GM19035 (cell line): Measurements from ENCODE around the gene OPCML.

Experiments
- ATAC-seq: cut with Tn5 transposase; IDR thresholded peaks from one replicate; pipeline ENCODE4 v1.9.1; 2021; ENCODE audit not compliant: unreplicated experiment

The OPCML gene

GRCh38 chr11:132961453-132961852, 570.8 kb downstream of the OPCML start:
- ATAC-seq: no peak

GRCh38 chr11:132960273-132961078, 571.8 kb downstream of the OPCML start:
- ATAC-seq: no peak

GRCh38 chr11:132959693-132960092, 572.6 kb downstream of the OPCML start:
- no peak for ATAC-seq

GRCh38 chr11:132957881-132958280, 574.4 kb downstream of the OPCML start:
- ATAC-seq: no peak

GRCh38 chr11:132948252-132948651, 584.0 kb downstream of the OPCML start:
- no peak for ATAC-seq

- ATAC-seq: no peak
These were observed 587.7 kb downstream of the OPCML start for GRCh38 chr11:132944569-132944944.

GRCh38 chr11:132943706-132944568, 588.4 kb downstream of the OPCML start:
- ATAC-seq: no peak

- ATAC-seq: no peak
These were observed 589.0 kb downstream of the OPCML start for GRCh38 chr11:132943357-132943705.

- no peak for ATAC-seq
These were observed 589.5 kb downstream of the OPCML start for GRCh38 chr11:132942611-132943356.

GRCh38 chr11:132941761-132942160, 590.5 kb downstream of the OPCML start:
- ATAC-seq: no peak

GRCh38 chr11:132941024-132941646, 591.2 kb downstream of the OPCML start:
- ATAC-seq: no peak

GRCh38 chr11:132937016-132937415, 595.3 kb downstream of the OPCML start:
- ATAC-seq: no peak

- ATAC-seq: no peak
These were observed 596.9 kb downstream of the OPCML start for GRCh38 chr11:132935383-132935782.

GRCh38 chr11:132933703-132934102, 598.6 kb downstream of the OPCML start:
- no peak for ATAC-seq

GRCh38 chr11:132925825-132926469, 606.4 kb downstream of the OPCML start:
- no peak for ATAC-seq

GRCh38 chr11:132921597-132921996, 610.7 kb downstream of the OPCML start:
- ATAC-seq: no peak

- no peak for ATAC-seq
These were observed 611.7 kb downstream of the OPCML start for GRCh38 chr11:132920451-132921096.

- ATAC-seq: no peak
These were observed 617.7 kb downstream of the OPCML start for GRCh38 chr11:132914600-132914999.

- ATAC-seq: no peak
These were observed 618.4 kb downstream of the OPCML start for GRCh38 chr11:132913886-132914285.

- no peak for ATAC-seq
These were observed 619.0 kb downstream of the OPCML start for GRCh38 chr11:132913295-132913694.
